MM.1S (cell line): ENCODE data around the gene RAB29.
"Not testable (repeated sequence)": the region's sequence is repeated elsewhere in the genome, so short reads cannot be mapped to it uniquely, and the experiment has no call there.

Experiments used
- DNase-seq: peaks from one replicate; pipeline ENCODE4 v3.0.0-alpha.2; 2015
- H2AFZ ChIP-seq: fragments of 300-600 bp; sonication (generic); 2 replicates; pipeline ENCODE4 v1.6.0; 2016; ENCODE audit warnings: antibody characterized with exemption, low read length
- H3F3A ChIP-seq: fragments of 300-600 bp; sonication (generic); 2 replicates; pipeline ENCODE4 v1.6.1; 2016; ENCODE audit warnings: mild to moderate bottlenecking, antibody characterized with exemption, low read length, moderate library complexity, mixed read lengths; ENCODE audit not compliant: insufficient read depth
- H3K27ac ChIP-seq: fragments of 300-600 bp; sonication (generic); 2 replicates; pipeline ENCODE4 v1.5.1; 2016; ENCODE audit warnings: mild to moderate bottlenecking, low read length
- H3K27me3 ChIP-seq: fragments of 300-600 bp; sonication (generic); replicated peaks from 2 replicates; pipeline ENCODE4 v1.6.0; 2016; ENCODE audit warnings: low read length; ENCODE audit not compliant: insufficient read depth
- H3K36me3 ChIP-seq: fragments of 300-600 bp; sonication (generic); replicated peaks from 2 replicates; pipeline ENCODE4 v1.6.1; 2016; ENCODE audit warnings: mild to moderate bottlenecking, low read length, mixed read lengths; ENCODE audit not compliant: insufficient read depth
- H3K4me1 ChIP-seq: fragments of 300-600 bp; sonication (generic); 2 replicates; pipeline ENCODE4 v1.6.1; 2016; ENCODE audit warnings: low read length, mixed read lengths
- H3K4me2 ChIP-seq: fragments of 300-600 bp; sonication (generic); 2 replicates; pipeline ENCODE4 v1.6.0; 2016; ENCODE audit warnings: low read depth, low read length
- H3K4me3 ChIP-seq: fragments of 300-600 bp; sonication (generic); 2 replicates; pipeline ENCODE4 v1.5.1; 2016; ENCODE audit warnings: low read length, mixed read lengths
- H3K79me2 ChIP-seq: fragments of 300-600 bp; sonication (generic); 2 replicates; pipeline ENCODE4 v1.6.1; 2016; ENCODE audit warnings: mixed run types, low read length, mixed read lengths
- H3K9ac ChIP-seq: fragments of 300-600 bp; sonication (generic); 2 replicates; pipeline ENCODE4 v1.6.1; 2016; ENCODE audit warnings: low read length, mixed read lengths
- H3K9me2 ChIP-seq: fragments of 300-600 bp; sonication (generic); replicated peaks from 2 replicates; pipeline ENCODE4 v1.6.1; 2016; ENCODE audit warnings: mild to moderate bottlenecking, low read length, mixed read lengths; ENCODE audit not compliant: insufficient read depth
- H3K9me3 ChIP-seq: fragments of 300-600 bp; sonication (generic); replicated peaks from 2 replicates; pipeline ENCODE4 v1.6.1; 2016; ENCODE audit warnings: mild to moderate bottlenecking, low read length, mixed read lengths; ENCODE audit not compliant: insufficient read depth
- H4K20me1 ChIP-seq: fragments of 300-600 bp; sonication (generic); 2 replicates; pipeline ENCODE4 v1.6.1; 2016; ENCODE audit warnings: mild to moderate bottlenecking, low read length, moderate library complexity, mixed read lengths; ENCODE audit not compliant: insufficient read depth
- EZH2 ChIP-seq: fragments of 300-600 bp; sonication (generic); optimal IDR thresholded peaks from 2 replicates; pipeline ENCODE3; 2017; ENCODE audit warnings: low read depth, mild to moderate bottlenecking, antibody characterized with exemption, low read length, mixed read lengths
- EZH2phosphoT487 ChIP-seq: fragments of 300-600 bp; sonication (generic); IDR thresholded peaks from 2 replicates; pipeline ENCODE4 v1.6.1; 2018; ENCODE audit warnings: antibody characterized with exemption, low read length
- TF ChIP-seq, protein P1 (sequence below): fragments of 300-600 bp; sonication (generic); IDR thresholded peaks from 2 replicates; pipeline ENCODE4 v1.5.1; 2016; ENCODE audit warnings: antibody characterized with exemption, low read length, mixed read lengths

Gene RAB29, protein sequence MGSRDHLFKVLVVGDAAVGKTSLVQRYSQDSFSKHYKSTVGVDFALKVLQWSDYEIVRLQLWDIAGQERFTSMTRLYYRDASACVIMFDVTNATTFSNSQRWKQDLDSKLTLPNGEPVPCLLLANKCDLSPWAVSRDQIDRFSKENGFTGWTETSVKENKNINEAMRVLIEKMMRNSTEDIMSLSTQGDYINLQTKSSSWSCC

DNA sequence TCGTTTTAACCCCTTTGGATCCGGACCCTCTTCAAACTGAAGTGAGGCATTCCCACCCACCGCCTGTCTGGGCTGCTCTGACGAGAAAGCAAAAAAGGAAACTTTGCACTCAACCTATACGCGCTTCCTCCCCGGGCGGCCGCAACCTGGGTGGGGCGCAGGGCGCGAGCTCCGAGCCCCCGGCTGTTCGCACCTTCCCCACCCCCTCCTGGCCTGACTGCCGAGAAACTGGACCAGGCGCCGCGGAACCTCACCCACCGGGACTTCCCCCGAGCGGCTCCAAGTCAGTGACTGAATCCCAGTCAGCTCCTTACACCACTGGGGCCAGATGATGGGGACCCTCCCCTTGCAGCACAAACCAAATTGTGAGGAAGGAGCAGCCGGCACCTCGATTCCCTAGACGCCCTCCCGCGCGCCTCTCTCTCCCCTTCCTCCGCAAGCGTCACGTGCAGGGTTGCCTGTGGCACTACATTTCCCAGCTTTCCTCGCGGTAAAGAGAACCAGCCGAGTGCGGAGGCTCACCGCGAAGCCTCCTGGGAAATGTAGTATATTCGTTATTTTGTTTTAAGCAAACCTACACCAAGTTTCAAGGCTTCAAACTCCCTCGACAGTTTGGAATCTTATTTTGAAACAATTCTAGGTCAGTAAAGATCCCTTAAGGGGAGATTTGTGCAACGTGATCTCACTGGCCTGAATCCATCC is at the start of gene RAB29:
TSS of gene RAB29 (minus strand) at position 468 of the 702 bp plus-strand sequence. CDS start 526 bp downstream, outside the sequence.
- H3K4me2 ChIP-seq, result peak within 1 kb of the TSS; percentile 78
- peak within 1 kb of the TSS; percentile 90 for H2AFZ ChIP-seq
- no peaks in the 10 kb centered on the region for H3K9me3 ChIP-seq
- peak within 1 kb of the TSS; percentile 63 for H3K9ac ChIP-seq
- H3K9me2 ChIP-seq, result no peaks in the 10 kb centered on the region
- H3K27ac ChIP-seq, result no peak within 1 kb of the TSS
- no peaks in the 10 kb centered on the region for H3K79me2 ChIP-seq
- peaks cover 11% of the 10 kb centered on the region; the same call in 1 of the 2 replicates for H3K4me1 ChIP-seq
- no peaks in the 10 kb centered on the region for H3K36me3 ChIP-seq
- peak; percentile 92 for DNase-seq
- H3K27me3 ChIP-seq, result peaks cover 6% of the 10 kb centered on the region; the same call in 1 of the 2 replicates
- peak within 1 kb of the TSS; percentile 79 for H3K4me3 ChIP-seq
- peaks cover 12% of the 10 kb centered on the region for H3F3A ChIP-seq
- TF ChIP-seq, protein P1, sequence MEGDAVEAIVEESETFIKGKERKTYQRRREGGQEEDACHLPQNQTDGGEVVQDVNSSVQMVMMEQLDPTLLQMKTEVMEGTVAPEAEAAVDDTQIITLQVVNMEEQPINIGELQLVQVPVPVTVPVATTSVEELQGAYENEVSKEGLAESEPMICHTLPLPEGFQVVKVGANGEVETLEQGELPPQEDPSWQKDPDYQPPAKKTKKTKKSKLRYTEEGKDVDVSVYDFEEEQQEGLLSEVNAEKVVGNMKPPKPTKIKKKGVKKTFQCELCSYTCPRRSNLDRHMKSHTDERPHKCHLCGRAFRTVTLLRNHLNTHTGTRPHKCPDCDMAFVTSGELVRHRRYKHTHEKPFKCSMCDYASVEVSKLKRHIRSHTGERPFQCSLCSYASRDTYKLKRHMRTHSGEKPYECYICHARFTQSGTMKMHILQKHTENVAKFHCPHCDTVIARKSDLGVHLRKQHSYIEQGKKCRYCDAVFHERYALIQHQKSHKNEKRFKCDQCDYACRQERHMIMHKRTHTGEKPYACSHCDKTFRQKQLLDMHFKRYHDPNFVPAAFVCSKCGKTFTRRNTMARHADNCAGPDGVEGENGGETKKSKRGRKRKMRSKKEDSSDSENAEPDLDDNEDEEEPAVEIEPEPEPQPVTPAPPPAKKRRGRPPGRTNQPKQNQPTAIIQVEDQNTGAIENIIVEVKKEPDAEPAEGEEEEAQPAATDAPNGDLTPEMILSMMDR, result no peak
- TF ChIP-seq EZH2phosphoT487 (no peak), EZH2 (no peak)
- no peaks in the 10 kb centered on the region for H4K20me1 ChIP-seq

DNA sequence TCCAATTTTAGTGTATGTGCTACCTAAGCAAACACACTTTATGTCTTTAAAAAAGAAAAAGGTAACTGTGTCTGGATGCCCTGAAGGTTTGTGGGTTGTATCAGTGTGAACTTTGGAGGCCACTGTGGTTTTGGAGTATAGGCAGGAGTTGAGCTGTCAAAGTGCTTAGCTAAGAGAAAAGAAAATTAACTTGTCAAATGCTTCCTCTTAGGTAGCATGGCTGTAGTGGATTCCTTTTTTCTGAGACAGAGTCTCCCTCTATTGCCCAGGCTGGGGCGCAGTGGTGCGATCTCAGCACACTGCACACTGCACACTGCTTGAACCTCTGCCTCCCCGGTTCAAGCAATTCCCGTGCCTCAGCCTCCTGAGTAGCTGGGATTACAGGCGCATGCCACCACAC is 48.9 kb upstream of the RAB29 start:
- DNase-seq, result peak; percentile 46
- H3K79me2 ChIP-seq, result no peaks in the 10 kb centered on the region
- no peak overlapping the region for H3K9ac ChIP-seq
- TF ChIP-seq EZH2phosphoT487 (no peak), EZH2 (no peak)
- TF ChIP-seq, protein P1, result no peak
- no peak overlapping the region; the same call in 1 of the 2 replicates for H3K27ac ChIP-seq
- H3K9me3 ChIP-seq, result no peaks in the 10 kb centered on the region
- no peak overlapping the region for H3K4me3 ChIP-seq
- H3K4me2 ChIP-seq, result peak overlapping the region; percentile 37
- no peak overlapping the region for H2AFZ ChIP-seq
- no peaks in the 10 kb centered on the region for H3K36me3 ChIP-seq
- H3K9me2 ChIP-seq, result no peaks in the 10 kb centered on the region
- H4K20me1 ChIP-seq, result no peaks in the 10 kb centered on the region
- H3K4me1 ChIP-seq, result peaks cover 22% of the 10 kb centered on the region
- peaks cover 5% of the 10 kb centered on the region; the same call in 1 of the 2 replicates for H3F3A ChIP-seq
- H3K27me3 ChIP-seq, result no peaks in the 10 kb centered on the region

DNA sequence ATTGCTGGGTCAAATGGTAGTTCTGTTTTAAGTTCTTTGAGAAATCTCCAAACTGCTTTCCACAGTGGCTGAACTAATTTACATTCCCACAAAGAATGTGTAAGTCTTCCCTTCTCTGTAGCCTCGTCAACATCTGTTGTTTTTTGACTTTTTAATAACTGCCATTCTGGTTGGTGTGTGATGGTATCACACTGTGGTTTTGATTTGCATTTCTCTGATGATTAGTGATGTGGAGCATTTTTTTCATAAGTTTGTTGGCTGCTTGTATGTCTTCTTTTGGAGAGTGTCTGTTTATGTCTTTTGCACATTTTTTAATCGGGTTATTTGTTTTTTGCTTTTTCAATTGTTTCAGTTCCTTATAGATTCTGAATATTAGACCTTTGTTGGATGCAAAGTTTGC is 48.0 kb upstream of the RAB29 start:
- H3K9ac ChIP-seq, H2AFZ ChIP-seq, H3K36me3 ChIP-seq, H3K79me2 ChIP-seq, H3K9me2 ChIP-seq, H3F3A ChIP-seq, H4K20me1 ChIP-seq, H3K9me3 ChIP-seq, H3K27ac ChIP-seq, H3K4me3 ChIP-seq, H3K27me3 ChIP-seq: not testable (repeated sequence)
- H3K4me2 ChIP-seq, result peak overlapping the region; percentile 37; the same call in 1 of the 2 replicates
- H3K4me1 ChIP-seq, result peaks cover 22% of the 10 kb centered on the region
- DNase-seq, result peak; percentile 51

DNA sequence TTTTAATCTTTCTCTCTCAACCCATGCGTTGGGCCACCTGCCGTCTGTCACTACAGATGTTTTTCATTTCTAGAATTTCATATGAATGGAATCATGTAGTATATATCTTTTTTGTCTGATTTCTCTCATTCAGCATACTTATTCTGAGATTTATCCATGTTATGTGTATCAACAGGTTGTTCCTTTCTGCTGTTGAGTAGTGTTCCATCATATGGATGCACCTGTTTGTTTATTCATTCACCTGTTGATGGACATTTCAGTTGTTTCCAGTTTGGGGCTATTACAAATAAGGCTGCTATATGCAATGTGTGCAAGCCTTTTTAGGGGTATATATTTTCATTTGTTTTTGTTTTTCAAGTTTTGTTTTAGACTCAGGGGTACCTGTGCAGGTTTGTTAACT is 47.1 kb upstream of the RAB29 start:
- Histone ChIP-seq H3K4me3 (no peak overlapping the region), H2AFZ (no peak overlapping the region), H3F3A (peaks cover 5% of the 10 kb centered on the region; the same call in 1 of the 2 replicates), H3K27ac (no peak overlapping the region), H3K9me3 (no peaks in the 10 kb centered on the region), H3K4me1 (peaks cover 22% of the 10 kb centered on the region), H3K9me2 (no peaks in the 10 kb centered on the region), H4K20me1 (no peaks in the 10 kb centered on the region), H3K79me2 (no peaks in the 10 kb centered on the region), H3K36me3 (no peaks in the 10 kb centered on the region), H3K27me3 (no peaks in the 10 kb centered on the region), H3K9ac (no peak overlapping the region), H3K4me2 (no peak overlapping the region)
- TF ChIP-seq, protein P1, result no peak
- TF ChIP-seq EZH2 (no peak), EZH2phosphoT487 (no peak)
- DNase-seq, result no peak
